AG04450 (cell line): Measurements from ENCODE around the gene DUSP15. TPM values are rescaled to one million over a fixed set of nuclear protein-coding genes. Genes with fewer than 3 reads are reported as not detected.

Experiments
- CTCF ChIA-PET: fragments of 300-600, 350-600 bp; formaldehyde crosslinking; extraction: SDS; loops from one replicate; lab custom pipeline; 2022; ENCODE audit warnings: antibody characterized with exemption, inconsistent platforms; lab: Charles Lee
- POLR2A ChIA-PET: fragments of 350-600 bp; formaldehyde crosslinking; extraction: SDS; loops from one replicate; lab custom pipeline; 2021; ENCODE audit warnings: antibody characterized with exemption, inconsistent platforms; lab: Yijun Ruan, JAX
- DNase-seq: peaks from one replicate; pipeline ENCODE4 v3.0.0-alpha.2; 2011; ENCODE audit warnings: low read depth, low spot score
- H3K27ac ChIP-seq: one replicate; pipeline ENCODE4 v1.5.1; 2012; ENCODE audit warnings: low read depth, low read length, control low read depth
- H3K27me3 ChIP-seq: one replicate; pipeline ENCODE4 v1.6.0; 2012; ENCODE audit warnings: low read length; ENCODE audit not compliant: control insufficient read depth, insufficient read depth
- H3K4me3 ChIP-seq: 2 replicates; pipeline ENCODE4 v1.5.1; 2011; ENCODE audit warnings: mild to moderate bottlenecking, low read depth, low read length, control low read depth
- H3K9me3 ChIP-seq: 2 replicates; pipeline ENCODE4 v1.5.1; 2012; ENCODE audit warnings: low read length; ENCODE audit not compliant: control insufficient read depth, insufficient read depth
- polyA plus RNA-seq: library from polyadenylated mRNA; depleted of rRNA; stranded (reverse); fragments of >200 nt; gene quantifications from 2 replicates; pipeline ENCODE4 v1.2.3, GENCODE V29; 2011
- TF ChIP-seq, protein P1 (sequence below): IDR thresholded peaks from 2 replicates; pipeline ENCODE4 v1.5.1; 2011; ENCODE audit warnings: low read depth, low read length, control low read depth, inconsistent platforms

Gene DUSP15
- polyA plus RNA-seq, 1 experiment: not detected

DNA sequence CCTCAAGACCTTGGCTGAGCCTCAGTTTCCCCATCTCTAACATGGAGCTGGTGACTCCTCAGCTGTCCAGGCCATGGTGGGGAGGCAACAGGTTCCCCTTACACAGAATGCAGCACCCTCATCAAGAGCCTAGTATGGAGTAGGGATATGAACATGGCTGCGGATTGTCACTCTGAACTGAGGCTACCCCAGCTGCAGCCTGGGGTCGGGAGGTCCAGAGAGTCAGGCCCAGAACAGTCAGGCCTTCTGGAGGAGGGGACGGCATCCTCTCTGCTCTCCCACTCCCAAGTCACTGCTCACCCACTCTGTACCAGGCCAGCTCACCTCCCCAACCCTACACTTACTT is 23.6 kb downstream of the DUSP15 start:
- DNase-seq: no peak
- H3K27ac ChIP-seq: no peak overlapping the region
- ChIA-PET CTCF (interaction anchor here (0.6 to 2.3 kb wide), 20 partner anchors 9 to 244 kb away, joined by 3 to 24 read pairs (median 4); partner anchors contain the start of gene MYLK2), POLR2A (no interaction called here)
- no peak overlapping the region for H3K4me3 ChIP-seq
- TF ChIP-seq, protein P1, sequence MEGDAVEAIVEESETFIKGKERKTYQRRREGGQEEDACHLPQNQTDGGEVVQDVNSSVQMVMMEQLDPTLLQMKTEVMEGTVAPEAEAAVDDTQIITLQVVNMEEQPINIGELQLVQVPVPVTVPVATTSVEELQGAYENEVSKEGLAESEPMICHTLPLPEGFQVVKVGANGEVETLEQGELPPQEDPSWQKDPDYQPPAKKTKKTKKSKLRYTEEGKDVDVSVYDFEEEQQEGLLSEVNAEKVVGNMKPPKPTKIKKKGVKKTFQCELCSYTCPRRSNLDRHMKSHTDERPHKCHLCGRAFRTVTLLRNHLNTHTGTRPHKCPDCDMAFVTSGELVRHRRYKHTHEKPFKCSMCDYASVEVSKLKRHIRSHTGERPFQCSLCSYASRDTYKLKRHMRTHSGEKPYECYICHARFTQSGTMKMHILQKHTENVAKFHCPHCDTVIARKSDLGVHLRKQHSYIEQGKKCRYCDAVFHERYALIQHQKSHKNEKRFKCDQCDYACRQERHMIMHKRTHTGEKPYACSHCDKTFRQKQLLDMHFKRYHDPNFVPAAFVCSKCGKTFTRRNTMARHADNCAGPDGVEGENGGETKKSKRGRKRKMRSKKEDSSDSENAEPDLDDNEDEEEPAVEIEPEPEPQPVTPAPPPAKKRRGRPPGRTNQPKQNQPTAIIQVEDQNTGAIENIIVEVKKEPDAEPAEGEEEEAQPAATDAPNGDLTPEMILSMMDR: no peak
- H3K27me3 ChIP-seq: peaks cover 43% of the 10 kb centered on the region
- H3K9me3 ChIP-seq: no peaks in the 10 kb centered on the region

DNA sequence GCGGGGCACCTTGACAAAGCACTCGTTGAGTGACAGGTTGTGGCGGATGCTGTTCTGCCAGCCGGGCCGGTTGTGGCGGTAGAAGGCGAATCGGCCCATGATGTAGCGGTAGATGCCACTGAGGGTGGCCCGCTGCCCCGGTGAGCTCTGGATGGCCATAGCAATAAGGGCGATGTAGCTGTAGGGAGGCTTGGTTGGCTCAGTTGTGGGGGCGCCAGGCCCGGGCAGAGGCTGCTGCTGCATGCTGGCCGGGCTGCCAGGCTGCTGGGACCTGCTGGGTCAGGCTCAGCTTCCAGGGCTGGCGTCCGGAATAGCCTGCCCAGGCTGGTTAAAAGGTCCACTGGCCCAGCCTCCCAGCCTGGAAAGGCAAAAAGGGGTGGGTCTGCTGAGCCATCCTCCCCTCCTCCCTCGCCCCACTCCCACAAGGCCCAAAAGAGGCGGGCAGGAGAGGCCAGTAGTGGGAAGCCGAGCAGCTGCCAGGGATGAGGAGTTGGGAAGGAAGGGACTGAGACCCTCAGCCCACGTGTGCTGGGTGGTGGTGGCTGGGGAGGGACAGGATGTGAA is 24.9 kb downstream of the DUSP15 start, which contains the start of gene FOXS1:
Gene FOXS1, minus strand, starts transcription at position 305 of the 564 bp plus-strand sequence. Its CDS starts 62 bp downstream, at position 243.
- TF ChIP-seq, protein P1: no peak
- peaks cover 33% of the 10 kb centered on the region for H3K27me3 ChIP-seq
- no peak for DNase-seq
- no peak within 1 kb of the TSS for H3K4me3 ChIP-seq
- H3K9me3 ChIP-seq: no peaks in the 10 kb centered on the region
- ChIA-PET POLR2A (no interaction called here), CTCF (interaction anchor here (0.9 to 2.3 kb wide), 4 partner anchors 10 to 22 kb away, joined by 6 to 18 read pairs (median 10); no protein-coding TSS in a partner anchor)
- no peak within 1 kb of the TSS for H3K27ac ChIP-seq

DNA sequence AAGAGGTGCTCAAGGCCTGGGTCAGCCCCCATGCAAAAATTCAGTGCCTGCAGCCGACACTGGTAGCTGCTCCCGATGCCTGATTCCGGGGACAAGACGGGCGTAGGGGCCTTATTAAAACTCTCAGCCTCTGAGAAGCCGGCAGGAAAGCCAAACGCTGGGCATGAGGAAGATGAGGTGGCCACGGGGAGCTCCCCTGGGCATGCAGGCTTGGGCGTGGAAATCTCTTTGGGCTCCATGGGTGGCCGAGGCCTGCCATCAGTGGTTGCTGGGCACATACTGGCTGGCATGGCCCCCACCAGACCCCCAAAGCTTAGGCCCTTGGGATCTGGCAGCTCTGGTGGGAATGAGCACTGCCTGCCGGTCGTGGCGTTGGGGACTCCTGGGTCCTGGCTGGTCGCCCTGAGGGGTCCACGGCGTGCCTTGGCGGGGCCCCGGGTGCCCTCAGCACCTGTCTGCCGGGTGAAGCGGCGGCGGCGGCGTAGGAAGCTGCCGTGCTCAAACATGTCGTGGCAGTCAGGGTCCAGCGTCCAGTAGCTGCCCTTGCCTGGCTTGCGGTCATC is 25.5 kb downstream of the DUSP15 start:
- ChIA-PET CTCF (interaction anchor here (0.9 to 1.2 kb wide), 2 partner anchors 11 to 21 kb away, joined by 6 to 7 read pairs; no protein-coding TSS in a partner anchor), POLR2A (no interaction called here)
- Histone ChIP-seq H3K27ac (no peak overlapping the region), H3K27me3 (peaks cover 28% of the 10 kb centered on the region), H3K4me3 (no peak overlapping the region), H3K9me3 (no peaks in the 10 kb centered on the region)
- DNase-seq: no peak
- TF ChIP-seq, protein P1: no peak

DNA sequence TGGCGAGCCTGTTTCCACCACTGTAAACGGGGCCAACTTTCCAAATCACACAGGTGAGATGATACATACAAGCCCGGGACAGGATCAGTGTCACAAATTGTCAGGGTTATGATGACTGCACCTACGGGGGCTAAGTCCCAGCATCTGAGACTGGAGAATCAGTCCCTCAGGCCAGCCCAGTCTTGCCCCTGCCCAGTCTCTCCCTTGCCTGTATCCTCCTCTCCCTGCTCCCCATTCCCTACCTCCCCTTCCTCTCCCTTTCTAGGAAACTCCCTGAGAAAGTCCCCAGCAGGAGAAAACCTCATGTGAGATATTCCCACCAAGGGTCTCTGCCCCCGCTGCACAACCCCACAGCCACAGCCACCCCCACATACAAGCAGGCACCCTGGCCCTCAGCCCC is 26.4 kb downstream of the DUSP15 start:
- TF ChIP-seq, protein P1: no peak
- POLR2A ChIA-PET: no interaction called here
- Histone ChIP-seq H3K27ac (no peak overlapping the region), H3K4me3 (no peak overlapping the region), H3K9me3 (no peaks in the 10 kb centered on the region), H3K27me3 (peaks cover 18% of the 10 kb centered on the region)
- CTCF ChIA-PET: interaction anchor here (0.7 kb wide), 1 partner anchor 9 kb away, joined by 3 read pairs; no protein-coding TSS in a partner anchor
- DNase-seq: no peak

DNA sequence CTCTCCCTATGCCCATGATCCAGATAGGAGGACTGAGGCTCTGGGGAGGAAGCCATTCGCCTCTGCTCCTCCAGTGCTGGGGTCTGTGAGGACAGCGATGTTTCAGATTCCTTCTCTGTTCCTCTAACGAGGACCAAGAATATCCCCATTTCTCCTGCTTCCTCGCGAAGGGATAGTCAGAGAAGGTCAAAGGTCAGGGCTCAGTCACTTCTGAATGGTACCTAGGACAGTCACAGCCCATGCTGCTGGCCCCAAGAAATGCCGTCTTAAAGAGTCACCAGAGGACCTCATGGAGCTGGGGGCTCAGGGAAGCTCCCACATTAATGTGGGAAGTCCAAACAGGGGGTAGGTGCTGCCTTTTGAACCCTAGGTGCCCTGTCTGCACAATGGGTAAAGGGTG is 27.0 kb downstream of the DUSP15 start:
- DNase-seq: no peak
- TF ChIP-seq, protein P1: no peak
- Histone ChIP-seq H3K27ac (no peak overlapping the region), H3K4me3 (no peak overlapping the region), H3K27me3 (peaks cover 13% of the 10 kb centered on the region), H3K9me3 (no peaks in the 10 kb centered on the region)
- ChIA-PET CTCF (interaction anchor here (1.0 kb wide), 1 partner anchor 9 kb away, joined by 4 read pairs; no protein-coding TSS in a partner anchor), POLR2A (no interaction called here)
